NCI-H2196 (cell line): ENCODE measurements around the gene EIF3F.
"Not testable (repeated sequence)": the region's sequence is repeated elsewhere in the genome, so short reads cannot be mapped to it uniquely, and the experiment has no call there.

Experiments used
- DNase-seq: peaks from one replicate; lab custom pipeline; 2025; ENCODE audit not compliant: unreplicated experiment; lab: John Stamatoyannopoulos, UW

EIF3F gene

DNA sequence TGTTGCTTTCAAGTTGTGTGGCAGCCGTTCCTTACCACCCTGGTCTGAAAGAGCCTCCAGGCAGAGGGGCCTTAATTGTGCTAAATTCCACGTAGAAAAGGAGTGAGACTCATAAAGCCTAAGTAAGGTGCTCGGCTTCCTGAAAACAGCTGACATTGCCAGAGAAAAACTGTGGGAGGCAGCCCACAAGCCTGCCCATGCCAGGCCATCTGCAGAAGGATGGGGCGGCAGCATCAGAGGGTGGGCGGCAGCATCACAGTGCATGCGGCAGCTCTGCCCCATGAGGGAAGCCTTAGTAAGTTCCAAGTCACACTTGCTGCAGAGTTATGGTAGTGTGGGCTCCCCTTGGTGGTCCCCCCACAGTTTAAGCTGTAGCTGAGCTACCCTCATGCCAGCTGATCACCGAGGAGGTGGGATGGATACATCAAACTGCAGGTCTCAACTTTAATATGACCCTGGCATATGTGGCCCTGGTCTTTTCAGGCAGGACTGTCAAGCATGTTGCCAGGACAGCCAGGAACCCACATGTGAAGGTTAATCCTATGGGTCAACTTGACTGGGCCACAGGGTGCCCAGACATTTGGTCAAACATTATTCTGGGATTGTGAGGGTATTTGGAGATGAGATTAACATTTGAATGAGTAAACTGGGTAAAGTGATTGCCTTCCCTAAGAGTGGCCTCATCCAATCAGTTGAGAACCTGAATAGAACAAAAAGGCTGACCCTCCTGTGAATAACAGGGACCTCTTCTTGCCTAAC, 3.1 kb upstream of the EIF3F start:
- no peak for DNase-seq

DNA sequence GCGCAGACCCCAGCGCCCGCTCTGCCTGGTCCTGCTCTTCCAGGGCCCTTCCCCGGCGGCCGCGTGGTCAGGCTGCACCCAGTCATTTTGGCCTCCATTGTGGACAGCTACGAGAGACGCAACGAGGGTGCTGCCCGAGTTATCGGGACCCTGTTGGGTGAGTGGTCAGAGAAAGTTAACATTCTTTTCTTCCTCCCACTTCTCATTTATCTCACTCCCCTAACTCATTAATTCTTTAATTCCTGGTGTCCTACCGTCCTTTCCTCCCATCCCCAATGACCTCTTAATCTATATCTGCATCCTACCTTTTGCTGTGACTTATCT, 385 bp downstream of the EIF3F start:
- DNase-seq: not testable (repeated sequence)

DNA sequence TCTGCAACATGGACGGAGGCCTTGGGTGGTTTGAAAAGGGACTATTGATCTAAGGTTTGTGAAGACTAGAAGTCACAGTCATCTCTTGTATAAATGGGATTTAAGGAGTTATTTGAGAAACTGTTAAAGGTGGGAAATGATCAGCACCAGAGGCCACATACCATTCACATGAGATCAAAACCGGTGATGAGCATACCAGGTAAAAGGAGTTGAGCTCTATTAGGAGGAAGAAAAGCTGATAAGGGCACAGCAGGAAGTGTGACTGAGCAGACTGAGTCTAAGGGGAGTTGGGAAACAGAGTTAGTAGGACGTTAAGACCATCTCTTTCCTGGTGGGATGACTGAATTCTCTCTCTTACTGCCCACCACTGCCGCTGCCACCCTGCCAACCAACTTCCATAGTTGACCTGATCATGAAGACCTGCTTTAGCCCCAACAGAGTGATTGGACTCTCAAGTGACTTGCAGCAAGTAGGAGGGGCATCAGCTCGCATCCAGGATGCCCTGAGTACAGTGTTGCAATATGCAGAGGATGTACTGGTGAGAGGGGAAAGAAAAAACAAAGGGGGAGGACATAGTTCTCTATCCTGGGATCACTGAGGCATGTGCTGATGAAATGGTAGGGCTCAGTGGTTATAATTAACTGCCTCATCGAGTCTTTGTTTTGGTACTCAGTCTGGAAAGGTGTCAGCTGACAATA, 7.6 kb downstream of the EIF3F start:
- DNase-seq: no peak

DNA sequence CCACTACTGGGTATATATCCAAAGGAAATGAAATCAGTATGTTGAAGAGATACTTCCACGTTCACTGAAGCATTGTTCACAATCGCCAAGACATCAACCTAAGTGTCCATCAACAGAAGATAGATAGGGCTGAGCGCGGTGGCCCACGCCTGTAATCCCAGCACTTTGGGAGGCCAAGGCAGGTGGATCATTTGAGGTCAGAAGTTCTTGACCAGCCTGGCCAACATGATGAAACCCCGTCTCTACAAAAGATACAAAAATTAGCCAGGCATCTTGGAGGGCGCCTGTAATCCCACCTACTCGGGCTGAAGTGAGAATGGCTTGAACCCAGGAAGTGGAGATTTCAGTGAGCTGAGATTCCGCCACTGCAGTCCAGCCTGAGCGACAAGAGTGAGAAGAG, 12.7 kb downstream of the EIF3F start:
- DNase-seq: no peak

DNA sequence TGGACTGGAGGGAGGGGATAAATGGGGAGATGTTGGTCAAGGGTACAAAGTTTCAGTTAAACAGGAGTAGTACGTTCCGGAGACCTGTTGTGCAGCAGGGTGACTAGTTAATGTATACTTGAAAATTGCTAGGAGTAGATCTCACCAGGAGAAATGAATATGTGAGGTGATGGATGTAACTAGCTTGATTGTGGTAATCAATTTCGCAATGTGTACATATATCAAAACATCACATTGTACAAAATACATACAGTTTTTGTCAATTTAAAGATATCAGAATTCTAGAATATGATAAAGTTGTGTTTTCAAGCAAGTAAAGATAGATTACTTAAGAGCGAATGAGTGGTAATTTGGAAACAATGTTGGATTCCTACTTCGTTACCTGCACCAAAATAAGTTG, 13.3 kb downstream of the EIF3F start:
- no peak for DNase-seq

DNA sequence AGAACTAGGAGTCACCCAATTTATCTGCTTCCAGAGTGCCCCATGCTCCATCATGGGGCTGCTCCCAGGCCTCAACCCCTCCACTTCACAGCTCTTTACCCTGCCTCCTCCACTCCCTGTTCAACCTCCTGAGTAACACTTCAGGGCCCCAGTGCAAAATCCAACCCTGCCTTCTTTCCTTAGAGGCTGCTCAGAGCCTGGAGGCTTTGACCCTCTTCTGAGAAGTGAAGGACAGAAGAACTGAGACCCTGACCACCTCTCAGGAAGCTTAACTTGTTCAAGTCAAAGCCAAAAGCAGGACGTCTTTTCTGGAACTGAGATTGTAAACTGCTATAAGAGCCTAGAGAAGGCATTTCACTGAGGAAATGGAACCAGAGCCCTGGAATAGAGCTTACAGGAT, 15.5 kb downstream of the EIF3F start:
- no peak for DNase-seq

DNA sequence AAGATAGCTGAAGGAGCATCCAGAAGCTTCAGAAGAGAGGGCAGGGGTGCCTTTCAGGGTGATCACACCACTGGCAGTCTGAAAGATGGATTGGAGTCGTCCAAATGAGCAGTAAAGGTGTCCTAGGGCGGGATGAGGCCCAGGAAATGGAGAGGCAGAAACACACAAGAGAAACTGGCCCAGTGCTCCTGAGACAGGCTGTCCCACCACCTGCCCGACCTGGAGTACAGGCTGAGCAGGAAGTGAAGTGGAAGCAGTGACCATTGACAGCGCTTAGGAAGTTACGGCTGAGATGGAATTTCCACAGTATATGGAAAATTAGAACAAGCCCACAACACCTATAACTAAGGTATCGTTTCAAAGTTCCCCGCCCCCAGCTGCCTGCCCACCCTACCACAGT, 16.1 kb downstream of the EIF3F start:
- DNase-seq: no peak

DNA sequence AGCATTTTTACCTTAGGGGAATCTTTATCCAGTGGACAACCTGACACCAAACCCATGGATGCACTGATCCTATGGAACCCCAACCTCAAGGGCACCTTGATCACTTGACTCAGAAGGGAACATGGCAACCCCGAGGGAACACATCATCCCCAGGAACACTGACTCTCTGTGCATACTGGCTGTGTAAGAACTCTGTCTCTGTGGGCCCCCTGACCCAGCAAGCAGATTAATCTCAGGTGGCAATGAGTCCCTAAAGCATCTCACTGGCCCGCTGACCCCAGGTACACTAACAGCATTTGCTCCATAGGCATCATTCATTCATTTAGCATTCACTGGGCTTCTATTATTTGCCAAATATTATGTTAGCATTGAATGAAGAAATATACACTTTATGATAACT, 16.9 kb downstream of the EIF3F start:
- no peak for DNase-seq

DNA sequence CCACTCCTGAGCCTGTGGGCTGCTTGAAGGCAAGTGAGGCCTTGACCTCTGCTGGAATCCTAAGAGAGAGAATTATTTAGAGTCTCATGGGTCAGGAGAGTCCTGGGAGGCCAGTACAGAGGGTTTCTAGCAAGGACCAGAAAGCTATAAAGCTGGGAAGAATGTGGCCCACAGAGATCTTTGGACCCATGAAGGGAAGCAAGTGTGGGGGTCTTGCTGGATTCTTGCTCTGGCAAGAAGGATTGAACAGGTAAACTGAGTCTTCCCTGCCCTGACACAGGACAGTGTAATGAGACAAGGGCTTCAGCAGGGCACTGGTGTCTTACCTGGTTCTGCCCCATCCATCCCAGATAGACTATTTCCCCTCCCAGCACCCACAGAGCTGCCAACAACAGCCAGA, 18.4 kb downstream of the EIF3F start:
- no peak for DNase-seq

DNA sequence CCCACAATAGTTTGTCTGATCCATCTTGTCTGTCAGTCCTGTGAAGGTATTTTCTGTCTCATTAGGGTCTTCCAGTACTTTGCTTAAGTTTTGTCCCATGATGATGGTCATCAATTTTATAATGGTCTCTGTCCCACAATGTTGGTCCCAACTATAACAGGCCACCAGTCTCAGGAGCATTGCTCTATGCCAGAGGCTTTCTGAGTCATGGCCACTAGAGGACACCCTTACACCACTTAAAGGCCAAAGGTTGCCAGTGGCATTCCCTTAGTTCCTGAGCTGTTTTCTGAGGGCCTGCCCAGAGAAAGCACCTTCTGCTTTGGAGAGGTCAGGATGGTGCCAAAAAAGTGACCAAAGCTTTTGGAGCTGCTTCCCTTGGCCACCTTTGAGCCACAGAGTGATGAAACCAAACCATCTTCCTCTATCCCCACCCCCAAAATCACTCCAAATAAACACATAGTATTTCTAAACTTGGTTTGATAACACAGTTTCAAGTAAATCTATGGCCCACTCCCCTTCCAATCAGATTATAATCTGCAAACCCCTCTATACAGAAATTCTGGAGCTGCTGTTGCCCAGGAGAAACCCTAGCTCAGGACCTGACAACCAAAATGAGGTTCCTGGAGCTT, 19.3 kb downstream of the EIF3F start:
- DNase-seq: peak; percentile 69

DNA sequence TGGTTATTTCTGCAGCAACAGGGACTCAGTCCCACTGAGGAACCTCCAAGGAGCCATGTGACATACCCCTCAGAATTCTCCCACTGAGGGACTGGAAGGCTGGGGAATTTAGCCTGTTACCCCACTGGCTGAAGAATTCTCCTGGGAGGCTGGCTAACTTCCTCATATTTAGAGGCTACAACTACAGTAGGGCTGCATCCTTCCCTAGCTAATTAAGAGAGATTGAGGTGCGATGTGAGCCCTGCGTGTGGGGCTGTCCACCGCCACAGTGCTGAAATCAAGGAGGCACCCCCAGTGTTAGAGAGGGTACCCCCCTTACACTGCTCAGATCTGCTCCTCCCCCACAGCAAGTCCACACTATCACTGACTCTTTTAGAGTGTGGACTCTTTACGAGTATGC, 21.1 kb downstream of the EIF3F start:
- DNase-seq: no peak

DNA sequence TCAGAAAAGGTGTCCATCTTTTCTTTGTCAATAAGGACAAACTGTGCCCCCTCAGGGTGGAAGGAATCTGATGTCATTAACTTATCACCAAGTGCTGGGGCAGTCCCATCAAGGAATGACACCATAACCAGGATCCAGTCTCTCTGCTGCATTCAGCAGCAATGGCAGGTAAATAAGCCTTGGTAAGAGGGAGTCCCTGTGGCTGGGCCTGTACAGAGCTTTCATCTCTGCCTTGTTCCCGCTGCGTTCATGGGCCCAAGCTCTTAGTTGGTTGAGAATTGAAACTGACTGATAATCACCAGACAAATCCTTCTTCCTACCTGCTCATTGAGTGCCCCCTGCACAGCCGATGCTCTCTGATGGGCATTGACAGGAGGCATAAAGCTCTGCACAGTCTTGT, 22.7 kb downstream of the EIF3F start:
- no peak for DNase-seq

DNA sequence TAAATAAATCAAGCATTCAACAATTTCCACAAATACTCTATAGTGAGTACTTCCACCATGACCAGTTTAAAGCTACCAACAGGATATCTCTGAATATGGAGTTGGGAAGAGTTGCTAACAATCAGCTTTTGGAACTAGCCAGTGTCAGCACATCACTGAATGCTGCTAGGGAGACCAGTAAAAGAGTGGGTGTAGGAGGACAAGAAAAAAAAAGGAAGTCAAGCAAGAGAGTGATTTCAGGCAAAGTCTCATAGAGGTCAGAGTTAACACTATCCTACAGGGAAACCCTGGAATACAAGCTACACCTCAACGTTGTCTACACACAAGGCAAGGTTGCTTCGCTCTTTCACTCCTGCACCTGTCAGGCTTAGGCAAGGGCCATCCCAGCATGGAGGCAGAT, 24.2 kb downstream of the EIF3F start:
- DNase-seq: no peak

DNA sequence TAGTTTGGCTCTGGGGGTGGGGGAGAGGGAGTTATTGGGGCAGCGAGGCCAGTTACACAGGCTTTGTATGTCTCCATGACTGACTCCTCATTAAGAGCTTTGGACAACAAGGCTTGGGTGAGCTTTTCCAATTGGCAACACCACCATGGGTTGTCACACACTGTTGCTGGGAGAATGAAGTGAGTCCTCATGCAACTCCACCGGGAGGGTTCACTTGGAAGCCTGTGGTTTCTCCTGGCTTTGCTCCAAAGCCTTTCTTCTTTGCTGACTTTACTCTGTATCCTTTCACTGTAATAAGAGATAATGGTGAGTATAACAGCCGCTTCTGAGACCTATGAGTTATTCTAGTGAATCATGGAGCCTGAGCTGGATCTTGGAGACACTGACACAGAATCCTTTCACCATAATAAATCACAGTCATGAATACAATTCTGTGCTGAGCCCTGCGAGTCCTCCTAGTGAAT, 24.9 kb downstream of the EIF3F start:
- DNase-seq: no peak

DNA sequence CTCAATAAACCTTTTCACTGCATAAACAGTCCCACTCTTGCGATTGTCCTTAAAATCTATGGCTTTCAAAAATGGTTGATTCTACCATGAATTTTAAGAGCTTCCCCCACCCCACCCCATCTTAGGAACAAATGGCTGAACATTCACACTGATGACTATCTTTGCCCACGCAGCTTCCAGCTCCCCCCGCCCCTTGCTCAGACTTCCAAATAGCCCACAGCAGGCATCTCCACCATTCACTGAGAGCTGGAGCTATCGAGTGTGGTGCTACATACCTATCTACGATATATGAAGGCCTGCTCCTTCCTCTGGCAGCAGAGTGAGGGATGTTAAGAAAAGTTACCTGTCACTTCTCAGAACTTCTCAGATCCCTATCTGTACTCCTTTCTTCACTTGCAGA, 26.7 kb downstream of the EIF3F start:
- DNase-seq: no peak

DNA sequence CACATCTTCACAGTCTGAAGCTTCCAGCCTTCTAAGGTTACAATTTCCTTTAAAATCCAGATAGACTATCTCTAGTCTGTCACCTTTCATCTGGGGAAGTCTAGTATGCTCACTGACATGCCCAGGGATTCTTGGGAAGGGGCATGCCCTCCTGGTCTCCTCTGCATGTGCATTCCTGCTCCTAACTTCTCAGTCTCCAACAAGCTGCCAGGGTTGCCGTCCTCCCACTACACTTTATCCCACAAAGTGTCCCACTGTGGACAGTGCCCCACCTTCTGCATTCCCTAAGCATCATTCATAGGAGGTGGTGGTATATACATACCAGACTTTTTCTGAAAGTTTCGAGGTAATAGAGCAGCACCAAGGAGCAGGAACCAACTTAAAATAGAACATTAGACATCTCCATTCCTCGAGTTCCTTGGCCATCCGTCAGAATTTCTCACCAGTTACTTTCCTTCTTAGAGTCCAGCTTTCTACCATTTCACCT, 28.7 kb downstream of the EIF3F start:
- DNase-seq: no peak

DNA sequence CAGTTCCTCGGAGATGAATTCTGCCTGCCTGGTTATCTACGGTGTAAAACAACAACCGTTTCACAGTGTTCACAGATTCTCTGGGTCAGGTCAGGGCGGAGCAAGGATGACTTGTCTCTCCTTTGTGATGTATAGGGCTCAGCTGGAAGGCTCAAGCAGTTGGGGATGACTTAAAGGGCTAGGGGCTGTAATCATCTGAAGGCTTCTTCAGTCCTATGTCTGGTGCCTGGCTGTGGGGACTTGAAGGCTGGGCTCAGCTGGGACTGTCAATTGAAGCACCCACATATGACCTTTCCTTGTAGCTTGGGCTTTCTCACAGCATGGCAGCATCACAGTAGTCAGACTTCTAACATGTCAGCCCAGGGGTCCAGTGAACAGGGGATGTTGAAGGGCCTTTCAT, 29.3 kb downstream of the EIF3F start:
- no peak for DNase-seq

DNA sequence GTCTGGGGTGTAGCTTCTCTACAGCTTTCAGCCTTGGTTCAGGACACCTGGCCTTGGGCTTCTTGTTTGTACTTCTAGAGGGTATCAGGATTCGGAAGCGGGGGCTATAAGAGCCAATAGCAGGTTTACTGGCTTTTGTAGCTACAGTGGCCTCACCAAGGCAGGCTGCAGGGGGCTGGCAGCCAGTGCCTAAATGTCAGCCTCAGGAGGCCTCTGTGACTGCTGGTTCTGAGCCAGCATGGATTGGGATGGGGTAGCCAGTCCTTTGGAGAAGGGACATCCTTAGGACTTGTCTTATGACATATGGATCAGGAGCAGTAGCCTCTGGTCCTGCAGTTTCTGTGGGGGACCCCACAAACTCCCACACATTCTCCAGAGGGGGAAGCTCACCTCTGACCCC, 29.9 kb downstream of the EIF3F start:
- no peak for DNase-seq

DNA sequence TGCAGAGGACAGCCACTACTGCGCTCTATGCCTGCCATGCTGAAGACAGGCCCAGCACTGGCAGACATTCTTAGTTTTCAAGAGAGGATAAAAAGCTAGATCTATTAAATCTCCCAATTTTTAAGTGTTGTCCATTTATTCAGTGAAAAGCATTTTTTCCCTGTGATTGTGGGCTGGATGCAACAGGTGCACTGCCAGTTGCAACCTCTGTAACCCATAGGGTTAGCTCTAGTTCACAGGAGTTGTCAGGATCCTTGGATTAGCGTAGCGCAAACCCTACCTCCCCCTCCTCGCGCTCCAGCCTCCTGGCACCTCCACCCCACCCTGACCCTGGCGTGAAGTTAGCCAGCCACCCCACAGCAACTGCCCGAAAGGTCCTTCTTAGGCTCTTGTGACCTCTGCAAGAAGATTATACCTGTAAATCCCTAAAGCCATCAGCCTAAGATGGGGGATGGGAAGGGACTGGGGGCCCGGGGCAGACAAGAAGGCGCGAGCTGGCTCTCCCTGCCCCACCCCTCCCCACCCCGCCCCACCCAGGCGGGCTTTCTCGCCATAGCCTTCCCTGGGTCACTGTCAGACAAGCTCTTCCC, 30.9 kb downstream of the EIF3F start:
- DNase-seq: no peak

DNA sequence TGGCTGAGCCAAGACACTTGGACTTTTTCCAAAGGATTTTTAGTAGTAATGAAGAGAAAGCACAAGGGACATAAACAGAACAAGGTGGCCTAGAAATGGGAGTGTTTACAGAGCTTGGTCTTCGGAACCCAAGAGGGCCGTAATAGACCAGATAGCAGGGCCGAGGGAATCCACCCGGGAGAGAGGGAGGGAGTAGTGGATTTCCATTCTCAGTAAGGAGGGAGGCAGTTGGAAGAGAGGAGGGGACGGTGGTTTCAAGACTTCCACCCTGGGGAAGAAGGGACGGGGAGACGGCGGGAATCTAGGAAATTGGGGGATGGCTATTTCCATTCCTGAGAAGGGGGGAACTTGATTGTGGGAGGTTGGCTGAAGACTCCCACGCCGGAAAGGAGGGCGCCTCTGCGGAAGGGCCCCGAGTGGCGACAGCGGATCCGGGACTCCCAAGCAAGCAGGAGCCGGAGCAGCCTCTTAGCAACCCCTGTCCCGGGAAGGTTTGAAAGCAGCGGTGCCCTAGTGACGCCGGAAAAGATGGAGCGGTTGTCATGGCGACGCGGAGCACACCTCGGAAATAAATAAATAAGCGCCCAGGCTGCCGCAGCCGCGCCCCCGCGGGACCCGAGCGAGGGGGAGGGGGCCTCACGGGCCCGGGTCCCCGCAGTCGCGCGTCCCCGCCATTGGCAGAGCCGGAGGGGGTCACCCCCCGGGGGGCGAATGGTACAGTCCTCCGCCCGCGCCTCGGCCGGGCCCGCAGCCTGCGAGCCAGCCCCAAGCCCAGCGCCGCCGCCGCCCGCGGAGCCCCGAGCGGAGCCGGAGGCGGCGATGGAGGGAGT, 31.6 kb downstream of the EIF3F start:
- DNase-seq: peak; percentile 74
